Fibroblast of skin of right biceps (primary cell): Measurements from ENCODE around the gene GMDS.
A peak's percentile ranks its signal among the peaks of the same experiment; 100 is the strongest.

ENCODE experiments used
- DNase-seq: peaks from one replicate; pipeline ENCODE4 v3.0.0-alpha.2; 2013

GMDS gene

DNA sequence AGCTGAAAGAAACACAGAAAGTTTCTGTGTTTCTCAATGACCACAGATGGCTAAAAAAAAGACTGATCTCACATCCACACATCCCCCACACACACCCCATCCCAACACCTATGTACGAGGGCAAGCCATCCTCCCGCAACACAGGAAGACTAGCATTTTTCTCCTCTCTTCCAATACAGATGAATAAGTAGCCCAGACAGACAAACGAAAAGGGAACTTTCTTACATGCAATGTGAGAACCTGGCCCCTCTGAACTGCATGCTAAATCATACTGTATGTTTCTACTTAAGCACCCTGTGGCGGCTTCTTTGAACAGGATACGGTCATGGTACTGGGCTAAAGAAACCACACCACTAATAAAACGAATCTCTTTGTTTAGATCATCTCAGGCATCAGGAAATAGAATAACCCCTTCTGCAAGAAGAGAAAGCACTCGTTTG, 116.2 kb downstream of the GMDS start:
- DNase-seq = no peak

DNA sequence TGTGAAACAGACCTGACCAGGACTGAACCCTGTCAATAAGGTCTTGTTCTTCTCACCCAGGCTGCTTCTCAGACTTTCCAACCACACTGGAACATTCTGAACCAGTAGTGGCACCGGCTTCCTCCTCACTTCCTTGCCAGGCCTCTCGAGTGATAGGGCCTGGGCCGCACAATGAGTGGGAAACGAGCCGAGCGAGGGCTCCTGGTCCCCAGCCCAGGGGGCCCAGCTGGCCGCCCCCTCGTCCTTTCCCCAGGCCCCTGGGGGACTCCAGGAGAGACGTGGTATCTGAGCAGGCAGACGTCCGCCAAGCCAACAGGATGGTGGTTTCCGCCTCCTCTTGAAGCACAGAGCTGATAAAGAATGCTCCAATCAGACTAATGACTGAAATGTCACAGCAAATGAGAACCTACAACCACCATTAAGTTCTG, 117.9 kb downstream of the GMDS start:
- DNase-seq = no peak

DNA sequence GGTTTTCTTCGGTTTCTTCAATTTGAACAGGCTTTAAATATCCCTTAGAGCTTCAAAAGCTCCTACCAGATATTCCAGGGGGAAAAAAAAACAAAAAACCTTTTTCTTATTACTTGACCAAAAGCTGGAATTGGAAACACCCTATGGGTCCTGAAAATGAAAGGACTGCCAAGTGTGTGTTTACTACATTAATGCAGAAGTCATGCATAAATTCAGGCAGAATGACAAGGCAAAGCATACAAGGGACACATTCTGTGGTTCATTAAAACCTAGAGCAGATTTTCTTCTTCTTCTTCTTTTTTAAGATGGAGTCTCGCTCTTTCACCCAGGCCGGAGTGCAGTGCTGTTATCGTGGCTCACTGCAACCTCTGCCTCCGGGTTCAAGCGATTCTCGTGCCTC, 119.1 kb downstream of the GMDS start:
- DNase-seq = no peak

DNA sequence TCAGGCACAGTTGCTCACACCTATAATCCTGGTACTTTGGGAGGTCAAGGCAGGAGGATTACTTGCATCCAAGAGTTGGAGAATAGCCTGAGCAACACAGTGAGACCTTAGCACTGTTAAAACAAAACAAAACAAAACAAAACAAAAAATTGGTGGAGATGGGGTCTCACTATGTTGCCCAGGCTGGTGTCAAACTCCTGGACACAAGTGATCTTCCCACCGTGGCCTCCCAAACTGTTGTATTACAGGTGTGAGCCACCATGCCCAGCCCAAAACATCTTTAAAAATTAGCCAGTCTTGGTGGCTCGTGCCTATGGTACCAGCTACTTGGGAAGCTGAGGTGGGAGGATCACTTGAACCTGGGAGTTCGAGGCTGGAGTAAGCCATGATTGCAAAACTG, 120.2 kb downstream of the GMDS start:
- DNase-seq = no peak

DNA sequence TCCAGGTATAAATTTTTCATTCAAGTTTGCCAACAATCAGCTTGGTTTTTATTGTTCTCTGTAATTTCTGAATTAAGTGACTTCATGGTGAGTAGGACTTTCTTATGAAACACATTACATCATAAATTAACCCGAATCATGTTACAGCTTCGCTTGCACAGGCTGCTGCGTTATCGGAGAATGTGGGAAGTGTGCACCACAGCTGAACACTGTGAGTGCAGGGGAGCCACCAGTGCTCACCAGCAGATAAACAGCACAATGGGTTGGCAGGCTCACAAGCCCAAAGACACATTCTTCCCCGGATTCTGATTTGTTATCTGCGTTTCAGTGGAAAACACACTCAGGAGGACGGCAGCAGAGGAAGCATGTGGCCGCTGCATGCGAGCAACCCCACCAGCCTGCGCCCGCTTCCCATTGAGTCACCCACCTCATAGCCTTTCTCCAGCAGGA, 121.1 kb downstream of the GMDS start:
- DNase-seq = no peak

- no peak for DNase-seq
Measured at GRCh38 chr6:2120912-2121311, 124.5 kb downstream of the GMDS start.

DNA sequence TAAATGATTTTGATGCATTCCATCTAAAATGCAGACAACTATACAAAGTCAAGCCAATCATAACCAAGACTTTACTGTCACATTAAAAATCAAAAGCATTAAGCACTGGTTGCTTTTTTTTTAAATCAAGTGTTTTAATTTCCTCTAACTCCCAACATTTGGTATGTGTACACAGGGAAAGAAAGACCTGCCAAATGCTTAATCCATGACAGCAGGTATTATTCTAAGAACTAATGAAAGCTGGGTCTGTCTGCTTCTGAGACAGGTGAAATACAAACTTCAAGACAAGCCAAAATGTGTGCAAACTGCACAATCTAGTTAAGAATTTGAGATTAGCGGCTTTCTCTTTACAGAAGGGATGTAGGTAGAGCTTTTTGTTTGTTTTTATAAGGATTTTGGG, 126.1 kb downstream of the GMDS start:
- no peak for DNase-seq

DNA sequence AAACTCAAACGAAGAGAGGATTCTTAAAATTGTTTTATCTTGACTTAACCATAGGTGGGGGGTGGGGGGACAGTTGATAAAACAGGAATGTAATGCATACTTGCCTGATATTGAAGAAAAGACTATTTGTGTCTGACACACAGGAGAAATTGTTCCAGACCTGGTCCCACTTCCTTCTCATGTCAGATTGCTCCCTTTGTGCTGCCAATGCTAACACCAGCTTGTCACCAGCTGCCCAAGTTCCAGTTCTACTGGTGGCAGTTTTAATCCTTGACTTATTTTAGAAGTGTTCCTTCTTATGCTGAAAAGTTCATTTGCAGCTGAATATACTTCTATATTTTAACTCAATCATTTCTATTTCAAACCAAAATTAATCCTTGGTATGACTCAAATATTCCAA, 127.3 kb downstream of the GMDS start:
- no peak for DNase-seq

DNA sequence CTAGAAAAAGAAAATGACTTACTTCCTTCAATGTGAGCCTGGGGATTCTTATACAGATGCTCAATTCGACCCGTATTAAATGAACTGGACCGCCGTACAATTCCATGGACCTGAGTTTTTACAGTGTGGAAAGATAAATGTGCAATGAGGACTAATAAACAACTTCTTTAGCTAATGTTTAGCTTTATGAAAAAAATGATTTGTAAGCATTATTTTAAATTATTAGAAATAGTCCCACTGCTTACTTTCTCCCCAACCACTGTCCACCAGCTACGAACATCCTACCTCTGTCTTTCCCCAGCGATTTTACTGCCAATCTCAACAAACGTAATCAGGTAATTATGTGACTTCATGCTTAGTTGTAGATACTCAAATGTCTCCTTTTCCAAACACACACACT, 128.0 kb downstream of the GMDS start:
- DNase-seq = no peak

DNA sequence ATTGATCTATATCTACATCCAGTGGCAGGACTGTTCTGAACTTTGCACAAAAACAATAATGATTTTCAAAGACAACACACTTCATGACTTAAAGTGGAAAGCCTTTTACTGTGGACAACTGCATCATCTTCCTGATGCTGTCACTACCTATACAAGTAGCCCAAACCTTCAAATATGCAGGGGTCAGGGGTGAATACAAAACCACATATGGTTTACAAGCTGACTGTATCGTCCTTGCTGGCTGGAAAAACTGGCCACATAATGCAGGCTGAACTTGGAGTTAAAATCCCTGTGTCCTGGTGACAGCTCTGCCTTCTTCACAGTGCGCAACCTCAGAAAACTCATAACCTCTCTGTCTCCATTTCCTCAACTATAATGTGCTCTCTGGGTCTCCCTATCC, 128.9 kb downstream of the GMDS start:
- DNase-seq = no peak

DNA sequence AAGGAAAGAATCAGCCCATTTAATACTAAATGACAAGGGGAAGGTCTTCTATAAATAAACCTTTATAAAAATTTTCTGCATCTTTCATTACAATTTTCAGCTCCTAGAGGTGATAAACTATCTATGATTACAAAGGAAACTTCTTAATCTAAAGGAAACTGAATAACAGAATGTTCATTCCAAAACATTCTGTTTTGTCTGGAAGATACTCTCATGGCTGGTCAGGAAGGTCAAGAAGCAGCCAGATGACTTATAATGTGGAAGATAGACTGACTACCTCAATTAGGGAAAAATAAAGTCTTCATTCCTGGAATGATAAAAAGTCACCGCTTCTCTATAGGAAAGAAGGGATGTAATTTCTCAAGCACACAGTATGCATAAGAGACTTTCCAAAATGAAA, 131.3 kb downstream of the GMDS start:
- DNase-seq = no peak

GRCh38 chr6:2111162-2111677, 134.2 kb downstream of the GMDS start:
- DNase-seq = peak; percentile 78

GRCh38 chr6:2110504-2110903, 134.9 kb downstream of the GMDS start:
- no peak for DNase-seq

DNA sequence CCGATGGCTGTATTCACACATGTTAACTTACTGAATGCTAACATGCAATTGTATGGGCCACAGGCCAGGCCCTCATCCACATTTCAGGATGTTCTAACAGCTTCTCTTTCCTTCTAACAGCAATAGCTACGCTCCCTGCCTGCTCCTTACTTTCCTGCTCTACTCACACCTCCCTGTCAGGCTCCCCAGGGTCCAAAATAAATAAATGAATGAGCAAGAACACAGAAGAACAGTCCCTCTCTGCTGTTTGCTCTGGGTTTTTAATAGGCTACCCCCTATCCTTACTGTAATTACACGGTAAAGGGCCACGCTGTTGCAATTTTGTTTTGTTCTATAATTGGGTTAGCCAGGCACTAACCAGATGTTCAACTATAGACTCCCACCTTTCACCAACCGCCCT, 135.6 kb downstream of the GMDS start:
- no peak for DNase-seq

- no peak for DNase-seq
Measured at GRCh38 chr6:2108700-2109306, 136.6 kb downstream of the GMDS start.

DNA sequence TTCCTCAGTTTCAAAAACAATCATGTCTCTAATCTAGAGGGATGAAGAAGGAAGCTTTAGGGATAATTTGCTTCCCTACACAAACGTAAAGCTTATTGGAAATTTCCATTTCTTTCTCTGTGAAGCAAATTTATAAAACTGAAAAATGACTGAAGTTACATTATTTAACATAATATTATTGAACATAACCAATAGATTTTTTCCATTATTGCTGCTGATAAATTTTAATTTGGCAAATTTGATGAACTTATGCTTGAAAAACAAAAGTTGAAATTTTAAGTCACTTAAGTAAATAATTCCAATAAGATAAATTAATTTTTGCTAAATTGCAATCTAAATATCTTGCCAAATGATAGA, 140.9 kb downstream of the GMDS start:
- no peak for DNase-seq

DNA sequence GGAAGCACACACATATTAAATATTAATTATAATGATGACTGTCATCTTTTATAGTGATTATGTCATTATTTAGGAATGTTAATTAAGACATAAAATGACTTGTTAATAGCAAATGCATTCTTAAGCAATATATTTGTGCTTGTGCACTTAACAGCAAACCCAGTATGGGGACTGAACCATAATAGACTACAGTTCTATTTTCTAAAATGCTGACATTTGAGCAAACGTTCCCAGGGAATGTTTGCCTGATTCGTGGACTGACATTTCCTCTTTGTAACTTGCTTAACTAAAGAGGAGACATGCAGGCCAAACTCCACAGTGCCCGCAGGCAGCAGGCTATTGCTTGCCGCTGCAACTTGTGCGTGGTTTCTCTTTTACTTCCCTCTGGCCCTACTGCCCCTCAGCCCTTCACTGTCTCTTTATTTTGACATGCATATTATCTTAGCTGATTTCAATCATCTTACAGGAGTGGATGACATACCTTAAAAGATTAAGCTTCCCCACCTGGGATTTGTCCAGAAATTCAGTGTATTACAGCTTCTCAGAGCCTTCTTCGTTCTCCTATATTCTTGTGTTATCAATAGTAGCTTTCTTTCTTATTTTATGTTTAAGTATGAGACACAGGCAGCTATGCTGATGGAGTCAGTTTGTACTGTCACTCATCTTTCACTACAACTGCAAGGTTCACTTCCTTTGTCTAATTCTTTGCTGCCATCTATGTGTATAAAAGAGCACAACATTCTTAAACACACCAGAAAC, 141.5 kb downstream of the GMDS start:
- peak; percentile 48 for DNase-seq

GRCh38 chr6:2102966-2103365, 142.4 kb downstream of the GMDS start:
- DNase-seq = no peak

- no peak for DNase-seq
Measured at GRCh38 chr6:2102316-2102883, 143.0 kb downstream of the GMDS start.

DNA sequence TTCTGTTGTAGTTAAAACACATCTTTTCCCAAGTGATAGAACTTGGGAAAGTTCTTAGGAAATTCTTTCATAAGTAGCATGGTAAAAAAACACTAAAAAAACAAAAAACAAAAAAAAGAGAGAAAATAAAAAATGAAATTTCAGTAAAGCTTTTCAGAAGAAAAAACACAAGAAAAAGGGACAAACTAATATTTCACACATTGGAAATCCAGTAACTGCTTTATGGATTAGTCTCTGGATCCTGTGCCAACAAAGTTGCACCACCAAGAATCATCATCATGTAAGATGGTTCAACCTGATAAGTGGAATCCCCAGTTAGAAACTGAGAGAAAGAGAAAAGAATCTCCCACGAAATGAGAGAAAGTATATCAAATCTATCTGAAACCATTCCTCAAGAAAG, 144.2 kb downstream of the GMDS start:
- no peak for DNase-seq

DNA sequence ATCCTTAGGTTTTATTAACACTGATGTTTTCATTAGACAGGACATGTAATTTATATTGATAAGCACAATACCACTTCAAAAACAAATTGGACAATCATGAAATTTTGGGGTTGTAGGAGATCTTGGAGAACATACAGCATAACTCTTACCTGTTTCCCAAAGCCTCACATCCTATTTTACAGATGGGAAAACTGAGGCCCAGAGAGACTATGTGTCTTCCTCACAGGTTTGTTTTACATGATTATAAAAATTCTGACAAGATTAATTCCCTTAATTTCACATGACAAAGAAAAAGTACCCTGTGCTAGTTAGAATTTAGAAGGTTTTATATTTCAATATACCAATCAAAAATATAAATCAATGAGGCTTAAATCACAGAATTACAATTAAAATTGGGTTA, 145.5 kb downstream of the GMDS start:
- no peak for DNase-seq

DNA sequence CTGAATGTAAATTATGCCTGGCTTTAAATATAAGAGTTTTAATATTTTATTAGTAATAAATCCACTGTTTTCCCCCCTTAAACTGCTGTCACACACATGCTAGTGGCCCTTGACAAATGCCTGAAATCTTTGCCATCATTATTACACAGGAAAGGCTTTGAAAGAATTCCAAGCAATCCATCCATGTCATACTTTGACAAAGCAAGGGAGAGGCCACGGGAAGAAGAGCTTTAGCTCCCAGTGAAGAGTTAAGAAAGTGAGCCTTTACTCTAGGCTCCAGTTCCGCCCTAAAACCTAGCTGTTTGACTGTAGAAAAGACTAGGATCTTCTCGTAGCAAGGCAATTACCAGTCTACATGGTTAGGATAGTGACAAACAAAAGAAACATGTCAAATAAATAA, 147.9 kb downstream of the GMDS start:
- DNase-seq = no peak

DNA sequence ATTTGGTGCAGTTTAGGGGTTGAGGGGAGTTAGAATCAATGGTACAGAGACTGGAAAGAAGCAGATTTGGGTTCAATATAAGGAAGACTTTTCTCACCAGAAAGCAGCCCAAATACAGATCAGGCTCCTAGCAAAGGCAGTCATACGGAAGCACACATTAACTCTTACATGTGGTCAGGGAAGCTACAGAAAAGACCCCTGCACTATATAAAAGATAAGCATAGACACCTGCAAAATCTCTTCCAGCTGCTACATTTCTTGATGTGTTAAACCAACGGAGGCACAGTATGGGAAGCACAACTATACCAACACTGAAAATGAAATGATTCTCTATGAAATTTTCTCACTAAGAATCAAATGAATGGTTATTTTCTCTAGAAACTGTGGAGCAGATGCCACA, 150.8 kb downstream of the GMDS start:
- no peak for DNase-seq

DNA sequence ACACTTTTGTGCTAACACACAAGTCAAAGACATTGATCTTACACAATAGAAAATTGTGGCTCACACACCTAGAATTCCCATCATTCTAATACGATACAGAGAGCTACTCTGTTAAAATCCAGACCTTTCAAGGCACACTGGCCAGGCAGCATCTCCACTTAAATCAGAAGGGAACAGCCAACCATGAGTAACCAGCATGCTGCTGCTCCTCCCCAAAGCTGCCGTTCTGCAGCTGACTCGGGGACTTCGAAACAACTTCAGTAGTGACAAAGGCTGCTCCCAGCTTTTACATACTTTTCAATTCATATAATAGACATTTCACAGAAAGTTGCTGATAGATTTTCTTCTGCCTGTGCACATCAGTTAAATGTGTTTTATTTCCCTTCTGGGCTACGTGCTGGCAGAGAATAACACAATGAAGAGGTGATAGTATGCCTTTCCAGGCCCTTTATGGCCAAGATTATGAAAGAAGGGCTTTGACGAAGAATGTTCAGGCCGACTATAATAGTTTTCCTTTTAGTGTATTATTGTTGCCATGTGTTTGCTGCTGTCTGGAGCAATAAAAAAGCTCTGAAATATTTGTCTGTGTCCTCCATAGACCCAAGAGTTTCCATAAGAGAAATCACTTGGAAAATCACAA, 159.0 kb downstream of the GMDS start:
- peak; percentile 10 for DNase-seq
